HepG2 (cell line): ENCODE measurements around the gene PDLIM4. TPM values are rescaled to one million over a fixed set of nuclear protein-coding genes. Genes with fewer than 3 reads are reported as not detected.

Experiments used
- BRF2 ChIP-seq: sonication (generic); formaldehyde crosslinking; IDR thresholded peaks from 2 replicates; pipeline ENCODE4 v1.8.1; 2022; ENCODE audit warnings: mild to moderate bottlenecking, missing genetic modification reagents
- CC2D1A ChIP-seq: sonication (generic); formaldehyde crosslinking; IDR thresholded peaks from 2 replicates; pipeline ENCODE4 v1.8.1; 2023; ENCODE audit warnings: mild to moderate bottlenecking, missing genetic modification reagents
- DPF2 ChIP-seq: sonication (generic); formaldehyde crosslinking; IDR thresholded peaks from 2 replicates; pipeline ENCODE4 v1.4.0; 2020; ENCODE audit warnings: mild to moderate bottlenecking, low read depth, missing genetic modification reagents, borderline replicate concordance
- ESRRA ChIP-seq: sonication (generic); formaldehyde crosslinking; IDR thresholded peaks from 2 replicates; pipeline ENCODE4 v1.5.1; 2020; ENCODE audit warnings: mild to moderate bottlenecking, low read depth, missing genetic modification reagents
- FOXA3 ChIP-seq: IDR thresholded peaks from 2 replicates; pipeline ENCODE4 v1.6.1; 2016; ENCODE audit warnings: missing genetic modification reagents, missing compliant biosample characterization
- HIVEP1 ChIP-seq: sonication (generic); formaldehyde crosslinking; IDR thresholded peaks from 2 replicates; pipeline ENCODE4 v1.4.0; 2020; ENCODE audit warnings: mild to moderate bottlenecking, missing genetic modification reagents
- IKZF1 ChIP-seq: fragments of 450-650 bp; IDR thresholded peaks from 2 replicates; pipeline ENCODE4 v1.7.1; 2016
- IRF1 ChIP-seq: sonication (generic); formaldehyde crosslinking; IDR thresholded peaks from 2 replicates; pipeline ENCODE4 v1.4.0; 2020; ENCODE audit warnings: low read depth, mild to moderate bottlenecking, missing genetic modification reagents
- IRF2 ChIP-seq: IDR thresholded peaks from 2 replicates; pipeline ENCODE4 v1.6.1; 2018; ENCODE audit warnings: missing genetic modification reagents, missing compliant biosample characterization
- KDM5B ChIP-seq: sonication (generic); formaldehyde crosslinking; IDR thresholded peaks from 2 replicates; pipeline ENCODE4 v1.4.0; 2020; ENCODE audit warnings: missing genetic modification reagents, mild to moderate bottlenecking, borderline replicate concordance
- RARA ChIP-seq: IDR thresholded peaks from 2 replicates; pipeline ENCODE4 v1.6.1; 2016; ENCODE audit warnings: missing genetic modification reagents, missing compliant biosample characterization
- ZBTB4 ChIP-seq: sonication (generic); formaldehyde crosslinking; IDR thresholded peaks from 2 replicates; pipeline ENCODE4 v1.4.0; 2020; ENCODE audit warnings: missing genetic modification reagents, mild to moderate bottlenecking, borderline replicate concordance
- ZBTB42 ChIP-seq: sonication (generic); formaldehyde crosslinking; IDR thresholded peaks from 2 replicates; pipeline ENCODE4 v1.5.0; 2020; ENCODE audit warnings: mild to moderate bottlenecking, missing genetic modification reagents
- ZNF232 ChIP-seq: sonication (generic); formaldehyde crosslinking; IDR thresholded peaks from 2 replicates; pipeline ENCODE4 v1.4.0; 2020; ENCODE audit warnings: missing genetic modification reagents, borderline replicate concordance
- ZNF30 ChIP-seq: sonication (generic); formaldehyde crosslinking; IDR thresholded peaks from 2 replicates; pipeline ENCODE4 v1.5.0; 2020; ENCODE audit warnings: mild to moderate bottlenecking, missing genetic modification reagents
- ZNF619 ChIP-seq: sonication (generic); formaldehyde crosslinking; IDR thresholded peaks from 2 replicates; pipeline ENCODE4 v1.4.0; 2020; ENCODE audit warnings: mild to moderate bottlenecking, missing genetic modification reagents
- polyA plus RNA-seq, 8 experiments: library from polyadenylated mRNA; depleted of rRNA in 3 of 8; stranded (reverse) in 7 of 8; unstranded in 1 of 8; fragments of >200 nt; fragmentation: Illumina TruSeq in 4 of 8; extraction: Trizol in 4 of 8; gene quantifications; 2 replicates each; pipeline versions ENCODE4 v1.2.1 to v1.2.3, GENCODE V29; 2011 to 2016; ENCODE audit warnings: low read depth in 4 of 8, missing spikeins in 1 of 8, mixed read lengths in 1 of 8; ENCODE audit not compliant: insufficient read depth in 1 of 8
- total RNA-seq, 5 experiments: library from RNA; depleted of rRNA; stranded (reverse); fragments of >200 nt; fragmentation: Illumina TruSeq; extraction: Trizol; gene quantifications; 2 replicates each; pipeline ENCODE4 v1.2.3, GENCODE V29; 2016; ENCODE audit warnings: low read depth in 1 of 5
- TF ChIP-seq, protein P1 (sequence below): sonication (generic); formaldehyde crosslinking; IDR thresholded peaks from 2 replicates; pipeline ENCODE4 v1.5.0; 2020; ENCODE audit warnings: missing genetic modification reagents
- TF ChIP-seq, protein P2 (sequence below): sonication (generic); formaldehyde crosslinking; IDR thresholded peaks from 2 replicates; pipeline ENCODE4 v1.9.0; 2021; ENCODE audit warnings: missing genetic modification reagents, borderline replicate concordance
- TF ChIP-seq, protein P3 (sequence below): sonication (generic); formaldehyde crosslinking; conservative IDR thresholded peaks from 2 replicates; pipeline ENCODE4 v1.4.0; 2020; ENCODE audit warnings: missing genetic modification reagents

The PDLIM4 gene
- total and polyA plus RNA-seq, 2 of the 13 experiments (the other 11 are each of a cell fraction or from before 2014, with no cell fraction given), result 1.1 to 2.3 TPM

GRCh38 chr5:132227235-132227484 lies 30.3 kb upstream of the PDLIM4 start (continued):
- TF ChIP-seq ZNF619 (CRISPR knock-in tag) (0 out of 2 replicates have a peak, but pooled peaks have one; percentile 8), FOXA3 (CRISPR knock-in tag) (no peak), ZNF30 (CRISPR knock-in tag) (no peak), ZBTB4 (CRISPR knock-in tag) (no peak), ZNF232 (CRISPR knock-in tag) (0 out of 2 replicates have a peak, but pooled peaks have one; percentile 29), IKZF1 (no peak), DPF2 (CRISPR knock-in tag) (no peak), HIVEP1 (CRISPR knock-in tag) (0 out of 2 replicates have a peak, but pooled peaks have one; percentile 20), KDM5B (CRISPR knock-in tag) (no peak; the same call in 1 of the 2 replicates), RARA (no peak), IRF2 (CRISPR knock-in tag) (no peak), BRF2 (0 out of 2 replicates have a peak, but pooled peaks have one; percentile 15), ZBTB42 (no peak), CC2D1A (CRISPR knock-in tag) (no peak), ESRRA (CRISPR knock-in tag) (no peak), IRF1 (CRISPR knock-in tag) (no peak)
- TF ChIP-seq, protein P1, sequence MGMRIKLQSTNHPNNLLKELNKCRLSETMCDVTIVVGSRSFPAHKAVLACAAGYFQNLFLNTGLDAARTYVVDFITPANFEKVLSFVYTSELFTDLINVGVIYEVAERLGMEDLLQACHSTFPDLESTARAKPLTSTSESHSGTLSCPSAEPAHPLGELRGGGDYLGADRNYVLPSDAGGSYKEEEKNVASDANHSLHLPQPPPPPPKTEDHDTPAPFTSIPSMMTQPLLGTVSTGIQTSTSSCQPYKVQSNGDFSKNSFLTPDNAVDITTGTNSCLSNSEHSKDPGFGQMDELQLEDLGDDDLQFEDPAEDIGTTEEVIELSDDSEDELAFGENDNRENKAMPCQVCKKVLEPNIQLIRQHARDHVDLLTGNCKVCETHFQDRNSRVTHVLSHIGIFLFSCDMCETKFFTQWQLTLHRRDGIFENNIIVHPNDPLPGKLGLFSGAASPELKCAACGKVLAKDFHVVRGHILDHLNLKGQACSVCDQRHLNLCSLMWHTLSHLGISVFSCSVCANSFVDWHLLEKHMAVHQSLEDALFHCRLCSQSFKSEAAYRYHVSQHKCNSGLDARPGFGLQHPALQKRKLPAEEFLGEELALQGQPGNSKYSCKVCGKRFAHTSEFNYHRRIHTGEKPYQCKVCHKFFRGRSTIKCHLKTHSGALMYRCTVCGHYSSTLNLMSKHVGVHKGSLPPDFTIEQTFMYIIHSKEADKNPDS, result no peak
- TF ChIP-seq, protein P2, sequence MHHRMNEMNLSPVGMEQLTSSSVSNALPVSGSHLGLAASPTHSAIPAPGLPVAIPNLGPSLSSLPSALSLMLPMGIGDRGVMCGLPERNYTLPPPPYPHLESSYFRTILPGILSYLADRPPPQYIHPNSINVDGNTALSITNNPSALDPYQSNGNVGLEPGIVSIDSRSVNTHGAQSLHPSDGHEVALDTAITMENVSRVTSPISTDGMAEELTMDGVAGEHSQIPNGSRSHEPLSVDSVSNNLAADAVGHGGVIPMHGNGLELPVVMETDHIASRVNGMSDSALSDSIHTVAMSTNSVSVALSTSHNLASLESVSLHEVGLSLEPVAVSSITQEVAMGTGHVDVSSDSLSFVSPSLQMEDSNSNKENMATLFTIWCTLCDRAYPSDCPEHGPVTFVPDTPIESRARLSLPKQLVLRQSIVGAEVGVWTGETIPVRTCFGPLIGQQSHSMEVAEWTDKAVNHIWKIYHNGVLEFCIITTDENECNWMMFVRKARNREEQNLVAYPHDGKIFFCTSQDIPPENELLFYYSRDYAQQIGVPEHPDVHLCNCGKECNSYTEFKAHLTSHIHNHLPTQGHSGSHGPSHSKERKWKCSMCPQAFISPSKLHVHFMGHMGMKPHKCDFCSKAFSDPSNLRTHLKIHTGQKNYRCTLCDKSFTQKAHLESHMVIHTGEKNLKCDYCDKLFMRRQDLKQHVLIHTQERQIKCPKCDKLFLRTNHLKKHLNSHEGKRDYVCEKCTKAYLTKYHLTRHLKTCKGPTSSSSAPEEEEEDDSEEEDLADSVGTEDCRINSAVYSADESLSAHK, result no peak
- TF ChIP-seq, protein P3, sequence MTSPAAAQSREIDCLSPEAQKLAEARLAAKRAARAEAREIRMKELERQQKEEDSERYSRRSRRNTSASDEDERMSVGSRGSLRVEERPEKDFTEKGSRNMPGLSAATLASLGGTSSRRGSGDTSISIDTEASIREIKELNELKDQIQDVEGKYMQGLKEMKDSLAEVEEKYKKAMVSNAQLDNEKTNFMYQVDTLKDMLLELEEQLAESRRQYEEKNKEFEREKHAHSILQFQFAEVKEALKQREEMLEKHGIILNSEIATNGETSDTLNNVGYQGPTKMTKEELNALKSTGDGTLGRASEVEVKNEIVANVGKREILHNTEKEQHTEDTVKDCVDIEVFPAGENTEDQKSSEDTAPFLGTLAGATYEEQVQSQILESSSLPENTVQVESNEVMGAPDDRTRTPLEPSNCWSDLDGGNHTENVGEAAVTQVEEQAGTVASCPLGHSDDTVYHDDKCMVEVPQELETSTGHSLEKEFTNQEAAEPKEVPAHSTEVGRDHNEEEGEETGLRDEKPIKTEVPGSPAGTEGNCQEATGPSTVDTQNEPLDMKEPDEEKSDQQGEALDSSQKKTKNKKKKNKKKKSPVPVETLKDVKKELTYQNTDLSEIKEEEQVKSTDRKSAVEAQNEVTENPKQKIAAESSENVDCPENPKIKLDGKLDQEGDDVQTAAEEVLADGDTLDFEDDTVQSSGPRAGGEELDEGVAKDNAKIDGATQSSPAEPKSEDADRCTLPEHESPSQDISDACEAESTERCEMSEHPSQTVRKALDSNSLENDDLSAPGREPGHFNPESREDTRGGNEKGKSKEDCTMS (CRISPR knock-in tag), result no peak
